Epithelial cell of proximal tubule (primary cell): ENCODE measurements around the gene SH3D21. TPM values are rescaled to one million over a fixed set of nuclear protein-coding genes. Genes with fewer than 3 reads are reported as not detected.
A peak's percentile ranks its signal among the peaks of the same experiment; 100 is the strongest.

Experiments
- DNase-seq: peaks from one replicate; pipeline ENCODE4 v3.0.0-alpha.2; 2011; ENCODE audit warnings: low read depth
- H3K4me3 ChIP-seq: 2 replicates; pipeline ENCODE4 v1.5.1; 2011; ENCODE audit warnings: low read depth, mild to moderate bottlenecking, low read length
- total RNA-seq: library from RNA; depleted of rRNA; stranded (reverse); fragments of >200 nt; gene quantifications from 2 replicates; pipeline ENCODE4 v1.2.3, GENCODE V29; 2015
- TF ChIP-seq, protein P1 (sequence below): conservative IDR thresholded peaks from 2 replicates; pipeline ENCODE4 v1.5.1; 2012; ENCODE audit warnings: low read depth, mild to moderate bottlenecking, low read length

SH3D21 gene
- total RNA-seq, 1 donor from 2014 or later, result 20.3 TPM

DNA sequence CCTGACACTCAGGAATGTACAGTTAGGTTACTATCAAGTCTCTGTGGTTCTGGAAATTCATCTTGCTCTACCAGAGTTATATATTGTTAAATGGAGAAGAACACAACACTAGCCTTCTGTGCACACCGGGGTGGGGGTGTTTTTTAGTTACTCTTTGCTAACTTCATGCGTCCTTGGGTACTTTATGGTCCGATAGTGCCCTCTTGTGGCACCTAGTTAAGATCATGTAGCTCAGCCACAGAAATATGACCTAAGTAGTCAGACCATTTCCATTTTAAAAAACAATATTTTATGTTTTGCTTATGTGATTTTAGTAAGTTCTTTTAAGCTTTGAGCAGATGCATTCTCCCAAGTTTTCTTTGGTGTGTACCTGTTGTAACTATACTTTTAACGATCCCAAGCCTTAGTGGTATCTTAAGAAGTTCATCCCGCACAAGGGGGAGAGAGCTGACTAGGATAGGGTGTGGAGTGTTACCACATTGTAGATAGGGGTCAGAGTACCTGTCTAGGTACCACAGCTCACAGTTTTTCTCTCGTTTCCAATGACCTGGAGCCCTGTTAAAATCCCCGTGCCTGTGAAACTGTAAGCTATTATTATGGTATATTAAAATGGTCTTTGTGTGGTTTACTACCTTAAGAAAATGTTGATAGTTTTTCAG is 20.6 kb upstream of the SH3D21 start:
- H3K4me3 ChIP-seq, result no peak overlapping the region
- peak; percentile 52 for DNase-seq
- TF ChIP-seq, protein P1, sequence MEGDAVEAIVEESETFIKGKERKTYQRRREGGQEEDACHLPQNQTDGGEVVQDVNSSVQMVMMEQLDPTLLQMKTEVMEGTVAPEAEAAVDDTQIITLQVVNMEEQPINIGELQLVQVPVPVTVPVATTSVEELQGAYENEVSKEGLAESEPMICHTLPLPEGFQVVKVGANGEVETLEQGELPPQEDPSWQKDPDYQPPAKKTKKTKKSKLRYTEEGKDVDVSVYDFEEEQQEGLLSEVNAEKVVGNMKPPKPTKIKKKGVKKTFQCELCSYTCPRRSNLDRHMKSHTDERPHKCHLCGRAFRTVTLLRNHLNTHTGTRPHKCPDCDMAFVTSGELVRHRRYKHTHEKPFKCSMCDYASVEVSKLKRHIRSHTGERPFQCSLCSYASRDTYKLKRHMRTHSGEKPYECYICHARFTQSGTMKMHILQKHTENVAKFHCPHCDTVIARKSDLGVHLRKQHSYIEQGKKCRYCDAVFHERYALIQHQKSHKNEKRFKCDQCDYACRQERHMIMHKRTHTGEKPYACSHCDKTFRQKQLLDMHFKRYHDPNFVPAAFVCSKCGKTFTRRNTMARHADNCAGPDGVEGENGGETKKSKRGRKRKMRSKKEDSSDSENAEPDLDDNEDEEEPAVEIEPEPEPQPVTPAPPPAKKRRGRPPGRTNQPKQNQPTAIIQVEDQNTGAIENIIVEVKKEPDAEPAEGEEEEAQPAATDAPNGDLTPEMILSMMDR, result peak; percentile 82

DNA sequence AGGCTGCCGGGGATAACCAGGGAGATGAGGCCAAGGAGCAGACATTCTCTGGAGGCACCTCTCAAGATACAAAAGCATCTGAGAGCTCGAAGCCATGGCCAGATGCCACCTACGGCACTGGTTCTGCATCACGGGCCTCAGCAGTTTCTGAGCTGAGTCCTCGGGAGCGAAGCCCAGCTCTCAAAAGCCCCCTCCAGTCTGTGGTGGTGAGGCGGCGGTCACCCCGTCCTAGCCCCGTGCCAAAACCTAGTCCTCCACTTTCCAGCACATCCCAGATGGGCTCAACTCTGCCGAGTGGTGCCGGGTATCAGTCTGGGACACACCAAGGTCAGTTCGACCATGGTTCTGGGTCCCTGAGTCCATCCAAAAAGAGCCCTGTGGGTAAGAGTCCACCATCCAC is 19.4 kb upstream of the SH3D21 start:
- TF ChIP-seq, protein P1, result no peak
- DNase-seq, result no peak
- H3K4me3 ChIP-seq, result no peak overlapping the region

DNA sequence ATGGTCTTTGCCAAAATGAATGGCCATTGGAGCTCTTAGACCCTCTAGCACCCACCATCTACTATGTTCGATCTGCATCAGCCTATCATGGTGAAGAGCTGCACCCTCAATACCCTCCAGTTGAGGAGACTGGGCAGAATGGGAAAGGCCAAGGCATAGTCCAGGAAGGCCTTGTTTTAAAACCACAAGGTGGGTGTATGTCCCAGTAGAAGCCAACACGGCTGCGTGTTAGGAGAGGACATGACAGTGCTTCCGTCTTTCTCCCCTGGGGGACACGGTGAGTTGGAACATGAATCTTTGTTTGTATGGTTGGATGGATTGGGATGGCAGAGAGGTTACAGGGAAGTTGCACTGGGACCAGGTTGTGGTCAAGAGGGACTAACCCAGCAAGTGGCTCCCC is 18.6 kb upstream of the SH3D21 start:
- H3K4me3 ChIP-seq, result no peak overlapping the region
- no peak for DNase-seq
- TF ChIP-seq, protein P1, result no peak

DNA sequence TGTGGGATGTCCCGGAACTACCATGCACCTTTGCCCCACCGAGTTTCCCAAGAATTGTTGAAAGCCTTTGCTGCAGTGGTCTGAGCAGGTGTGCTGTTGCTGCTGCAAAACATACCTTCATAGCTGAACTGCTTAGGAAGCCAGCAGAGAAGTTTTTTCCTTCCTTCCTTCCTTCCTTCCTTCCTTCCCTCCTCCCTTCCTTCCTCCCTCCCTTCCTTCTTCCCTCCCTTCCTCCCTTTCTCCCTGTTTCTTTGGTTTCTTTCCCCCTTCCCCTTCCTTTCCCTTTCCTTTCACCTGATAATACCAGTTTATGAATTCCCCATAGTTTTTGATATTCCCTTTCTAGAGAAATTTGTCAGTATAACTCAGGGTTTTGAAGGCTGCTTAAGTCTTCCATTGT is 10.8 kb upstream of the SH3D21 start:
- no peak for DNase-seq
- TF ChIP-seq, protein P1, result no peak
- H3K4me3 ChIP-seq, result no peak overlapping the region

- TF ChIP-seq, protein P1, result no peak
- H3K4me3 ChIP-seq, result no peak overlapping the region
- no peak for DNase-seq
Observed at GRCh38 chr1:36297062-36297461, 9.1 kb upstream of the SH3D21 start.

- H3K4me3 ChIP-seq, result no peak overlapping the region
- TF ChIP-seq, protein P1, result no peak
- DNase-seq, result no peak
Observed at GRCh38 chr1:36298640-36299039, 7.5 kb upstream of the SH3D21 start.

DNA sequence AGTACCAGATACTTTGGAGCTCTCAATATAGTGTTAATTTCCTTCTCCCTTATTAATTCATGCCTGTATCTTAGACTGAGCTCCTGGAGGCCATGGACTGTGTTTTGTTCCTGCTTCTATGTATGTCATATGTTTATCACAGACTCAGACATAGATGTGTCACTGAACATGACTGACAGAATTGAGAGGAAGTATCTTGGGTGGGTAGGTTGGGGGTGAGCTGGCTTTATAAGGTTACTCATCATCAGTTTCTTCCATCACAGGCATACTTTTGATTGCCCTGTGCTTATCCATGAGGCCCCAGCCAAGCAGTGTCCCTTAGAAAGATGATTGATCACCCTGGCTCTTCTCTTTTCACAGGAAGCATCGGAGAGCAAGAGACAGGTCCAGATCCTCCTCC is 5.6 kb upstream of the SH3D21 start:
- DNase-seq, result no peak
- TF ChIP-seq, protein P1, result no peak
- H3K4me3 ChIP-seq, result no peak overlapping the region
